ENCODE data around the gene PKNOX2. TPM values are rescaled to one million over a fixed set of nuclear protein-coding genes. Genes with fewer than 3 reads are reported as not detected.

Gene PKNOX2
- total RNA-seq, 4 donors from 2014 or later = 0.83 to 4.1 (median 2.5) TPM

- no peaks in the 10 kb centered on the region for H3K27me3 ChIP-seq
- no peak overlapping the region for H3K4me3 ChIP-seq
- H3K4me1 ChIP-seq = no peaks in the 10 kb centered on the region
- no peak overlapping the region for H3K27ac ChIP-seq (replicated peaks in 1 of 4)
- TF ChIP-seq EP300 (IDR thresholded peaks at IDR 0.05) = no peak
- TF ChIP-seq POLR2AphosphoS5 (IDR thresholded peaks at IDR 0.05) = no peak
- TF ChIP-seq POLR2A (IDR thresholded peaks at IDR 0.05; ENCODE audit: low read depth) = no peak
- TF ChIP-seq CTCF (IDR thresholded peaks at IDR 0.05) = peak in 1 of 3 experiments; percentile 43
- intact Hi-C loops (cut with DNase I) = no loop called here
- peaks cover 0 to 16% (median 5%) of the 10 kb centered on the region in 4 donors for H3K36me3 ChIP-seq
- no peaks in the 10 kb centered on the region for H3K9me3 ChIP-seq
- DNase-seq (ENCODE audit: extremely low spot score) = no peak
- WGBS = 40% methylated on average over 8 of the region's 11 CpGs
Measured at GRCh38 chr11:125433454-125434121, 269.0 kb downstream of the PKNOX2 start.

GRCh38 chr11:125435461-125436238, 271.1 kb downstream of the PKNOX2 start:
- H3K9me3 ChIP-seq = no peaks in the 10 kb centered on the region
- no peak for DNase-seq (ENCODE audit: extremely low spot score)
- H3K4me3 ChIP-seq = no peak overlapping the region
- no peaks in the 10 kb centered on the region for H3K4me1 ChIP-seq
- H3K36me3 ChIP-seq = peaks cover 0 to 13% (median 2%) of the 10 kb centered on the region in 4 donors
- no peak for TF ChIP-seq EP300 (IDR thresholded peaks at IDR 0.05)
- intact Hi-C loops (cut with DNase I) = no loop called here
- no peaks in the 10 kb centered on the region for H3K27me3 ChIP-seq
- 86% methylated on average over 9 of the region's 9 CpGs for WGBS
- no peak overlapping the region for H3K27ac ChIP-seq (replicated peaks in 1 of 4)

- intact Hi-C loops (cut with DNase I) = no loop called here
- no peaks in the 10 kb centered on the region for H3K9me3 ChIP-seq
- no peak overlapping the region for H3K4me3 ChIP-seq
- H3K27me3 ChIP-seq = no peaks in the 10 kb centered on the region
- H3K4me1 ChIP-seq = peaks cover 0 to 10% (median 7%) of the 10 kb centered on the region in 4 donors
- DNase-seq (ENCODE audit: extremely low spot score) = no peak
- H3K27ac ChIP-seq (replicated peaks in 1 of 4) = no peak overlapping the region
- TF ChIP-seq EP300 (IDR thresholded peaks at IDR 0.05) = no peak
- TF ChIP-seq POLR2AphosphoS5 (IDR thresholded peaks at IDR 0.05) = no peak
- TF ChIP-seq POLR2A (IDR thresholded peaks at IDR 0.05; ENCODE audit: low read depth) = no peak
- no peak for TF ChIP-seq CTCF (IDR thresholded peaks at IDR 0.05)
- 76% methylated on average over 11 of the region's 11 CpGs for WGBS
- H3K36me3 ChIP-seq = peaks cover 0 to 38% (median 17%) of the 10 kb centered on the region in 4 donors
Measured at GRCh38 chr11:125441648-125442410, 277.3 kb downstream of the PKNOX2 start.

- Histone ChIP-seq H3K27me3 (no peaks in the 10 kb centered on the region), H3K9me3 (no peaks in the 10 kb centered on the region), H3K36me3 (peaks cover 0 to 48% (median 19%) of the 10 kb centered on the region in 4 donors), H3K4me3 (no peak overlapping the region), H3K4me1 (peaks cover 0 to 10% (median 7%) of the 10 kb centered on the region in 4 donors), H3K27ac (replicated peaks in 1 of 4) (no peak overlapping the region)
- WGBS = 98% methylated on average over 6 of the region's 6 CpGs
- DNase-seq (ENCODE audit: extremely low spot score) = no peak
- intact Hi-C loops (cut with DNase I) = no loop called here
- TF ChIP-seq POLR2A (IDR thresholded peaks at IDR 0.05; ENCODE audit: low read depth) (no peak), POLR2AphosphoS5 (IDR thresholded peaks at IDR 0.05) (no peak), CTCF (IDR thresholded peaks at IDR 0.05) (no peak), EP300 (IDR thresholded peaks at IDR 0.05) (no peak)
Measured at GRCh38 chr11:125442946-125443345, 278.4 kb downstream of the PKNOX2 start.

Data from esophagus muscularis mucosa (tissue), 4 donors.